MM.1S (cell line): ENCODE measurements around the gene OTOP2.

Experiments used
- DNase-seq: peaks from one replicate; pipeline ENCODE4 v3.0.0-alpha.2; 2015
- H2AFZ ChIP-seq: fragments of 300-600 bp; sonication (generic); 2 replicates; pipeline ENCODE4 v1.6.0; 2016; ENCODE audit warnings: antibody characterized with exemption, low read length
- H3F3A ChIP-seq: fragments of 300-600 bp; sonication (generic); 2 replicates; pipeline ENCODE4 v1.6.1; 2016; ENCODE audit warnings: mild to moderate bottlenecking, antibody characterized with exemption, low read length, moderate library complexity, mixed read lengths; ENCODE audit not compliant: insufficient read depth
- H3K27ac ChIP-seq: fragments of 300-600 bp; sonication (generic); 2 replicates; pipeline ENCODE4 v1.5.1; 2016; ENCODE audit warnings: mild to moderate bottlenecking, low read length
- H3K27me3 ChIP-seq: fragments of 300-600 bp; sonication (generic); replicated peaks from 2 replicates; pipeline ENCODE4 v1.6.0; 2016; ENCODE audit warnings: low read length; ENCODE audit not compliant: insufficient read depth
- H3K36me3 ChIP-seq: fragments of 300-600 bp; sonication (generic); replicated peaks from 2 replicates; pipeline ENCODE4 v1.6.1; 2016; ENCODE audit warnings: mild to moderate bottlenecking, low read length, mixed read lengths; ENCODE audit not compliant: insufficient read depth
- H3K4me1 ChIP-seq: fragments of 300-600 bp; sonication (generic); 2 replicates; pipeline ENCODE4 v1.6.1; 2016; ENCODE audit warnings: low read length, mixed read lengths
- H3K4me2 ChIP-seq: fragments of 300-600 bp; sonication (generic); 2 replicates; pipeline ENCODE4 v1.6.0; 2016; ENCODE audit warnings: low read depth, low read length
- H3K4me3 ChIP-seq: fragments of 300-600 bp; sonication (generic); 2 replicates; pipeline ENCODE4 v1.5.1; 2016; ENCODE audit warnings: low read length, mixed read lengths
- H3K79me2 ChIP-seq: fragments of 300-600 bp; sonication (generic); 2 replicates; pipeline ENCODE4 v1.6.1; 2016; ENCODE audit warnings: mixed run types, low read length, mixed read lengths
- H3K9ac ChIP-seq: fragments of 300-600 bp; sonication (generic); 2 replicates; pipeline ENCODE4 v1.6.1; 2016; ENCODE audit warnings: low read length, mixed read lengths
- H3K9me2 ChIP-seq: fragments of 300-600 bp; sonication (generic); replicated peaks from 2 replicates; pipeline ENCODE4 v1.6.1; 2016; ENCODE audit warnings: mild to moderate bottlenecking, low read length, mixed read lengths; ENCODE audit not compliant: insufficient read depth
- H3K9me3 ChIP-seq: fragments of 300-600 bp; sonication (generic); replicated peaks from 2 replicates; pipeline ENCODE4 v1.6.1; 2016; ENCODE audit warnings: mild to moderate bottlenecking, low read length, mixed read lengths; ENCODE audit not compliant: insufficient read depth
- H4K20me1 ChIP-seq: fragments of 300-600 bp; sonication (generic); 2 replicates; pipeline ENCODE4 v1.6.1; 2016; ENCODE audit warnings: mild to moderate bottlenecking, low read length, moderate library complexity, mixed read lengths; ENCODE audit not compliant: insufficient read depth
- CTCF ChIP-seq: fragments of 300-600 bp; sonication (generic); IDR thresholded peaks from 2 replicates; pipeline ENCODE4 v1.5.1; 2016; ENCODE audit warnings: antibody characterized with exemption, low read length, mixed read lengths
- EZH2 ChIP-seq: fragments of 300-600 bp; sonication (generic); optimal IDR thresholded peaks from 2 replicates; pipeline ENCODE3; 2017; ENCODE audit warnings: low read depth, mild to moderate bottlenecking, antibody characterized with exemption, low read length, mixed read lengths
- EZH2phosphoT487 ChIP-seq: fragments of 300-600 bp; sonication (generic); IDR thresholded peaks from 2 replicates; pipeline ENCODE4 v1.6.1; 2018; ENCODE audit warnings: antibody characterized with exemption, low read length

Gene OTOP2

GRCh38 chr17:74920642-74921025, 3.4 kb upstream of the OTOP2 start:
- Histone ChIP-seq H3K27me3 (peaks cover 95% of the 10 kb centered on the region), H2AFZ (no peak overlapping the region), H3K36me3 (no peaks in the 10 kb centered on the region), H3K9me2 (no peaks in the 10 kb centered on the region), H3K27ac (no peak overlapping the region), H3F3A (no peaks in the 10 kb centered on the region), H3K79me2 (no peaks in the 10 kb centered on the region), H3K9ac (no peak overlapping the region), H3K4me1 (no peaks in the 10 kb centered on the region), H3K9me3 (no peaks in the 10 kb centered on the region), H3K4me3 (no peak overlapping the region), H3K4me2 (no peak overlapping the region), H4K20me1 (no peaks in the 10 kb centered on the region; the same call in 1 of the 2 replicates)
- TF ChIP-seq CTCF = no peak
- TF ChIP-seq EZH2phosphoT487 = no peak
- no peak for TF ChIP-seq EZH2
- no peak for DNase-seq

GRCh38 chr17:74921026-74921681, 2.9 kb upstream of the OTOP2 start:
- no peaks in the 10 kb centered on the region; the same call in 1 of the 2 replicates for H4K20me1 ChIP-seq
- H3K4me1 ChIP-seq = no peaks in the 10 kb centered on the region
- no peak overlapping the region for H3K4me2 ChIP-seq
- H3K4me3 ChIP-seq = no peak overlapping the region
- no peaks in the 10 kb centered on the region for H3F3A ChIP-seq
- no peaks in the 10 kb centered on the region for H3K9me2 ChIP-seq
- H2AFZ ChIP-seq = no peak overlapping the region
- H3K27ac ChIP-seq = no peak overlapping the region
- no peaks in the 10 kb centered on the region for H3K79me2 ChIP-seq
- peaks cover 97% of the 10 kb centered on the region for H3K27me3 ChIP-seq
- no peaks in the 10 kb centered on the region for H3K36me3 ChIP-seq
- TF ChIP-seq EZH2 (no peak), EZH2phosphoT487 (no peak), CTCF (no peak)
- DNase-seq = no peak
- no peaks in the 10 kb centered on the region for H3K9me3 ChIP-seq
- H3K9ac ChIP-seq = no peak overlapping the region

GRCh38 chr17:74921769-74922168, 2.3 kb upstream of the OTOP2 start:
- no peaks in the 10 kb centered on the region for H3K79me2 ChIP-seq
- no peak overlapping the region for H3K9ac ChIP-seq
- no peaks in the 10 kb centered on the region for H3F3A ChIP-seq
- H3K9me3 ChIP-seq = no peaks in the 10 kb centered on the region
- no peak for TF ChIP-seq EZH2phosphoT487
- TF ChIP-seq EZH2 = no peak
- no peak for TF ChIP-seq CTCF
- H3K36me3 ChIP-seq = no peaks in the 10 kb centered on the region
- H3K4me1 ChIP-seq = no peaks in the 10 kb centered on the region
- H2AFZ ChIP-seq = no peak overlapping the region
- peaks cover 97% of the 10 kb centered on the region for H3K27me3 ChIP-seq
- no peak for DNase-seq
- H3K4me2 ChIP-seq = no peak overlapping the region
- no peak overlapping the region for H3K27ac ChIP-seq
- no peak overlapping the region for H3K4me3 ChIP-seq
- no peaks in the 10 kb centered on the region; the same call in 1 of the 2 replicates for H4K20me1 ChIP-seq
- no peaks in the 10 kb centered on the region for H3K9me2 ChIP-seq
